Liver (tissue), 9 donors: ENCODE data around the gene PLXNA3. TPM values are rescaled to one million over a fixed set of nuclear protein-coding genes. Genes with fewer than 3 reads are reported as not detected.

Experiments
- DNase-seq: peaks from one replicate; pipeline ENCODE4 v3.0.0-alpha.2; 2017; ENCODE audit warnings: low spot score
- H3K27ac ChIP-seq, 2 donors: one replicate each; pipeline ENCODE4 v1.7.0; 2013; ENCODE audit warnings: inconsistent platforms in 2 of 2, low read length in 2 of 2, control low read depth in 1 of 2, low read depth in 1 of 2, mild to moderate bottlenecking in 1 of 2
- H3K27me3 ChIP-seq, 4 donors: one replicate each; pipeline versions ENCODE4 v1.6.1 to v1.7.0; 2013; ENCODE audit warnings: low read length in 3 of 4, inconsistent platforms in 1 of 4, mild to moderate bottlenecking in 1 of 4, moderate library complexity in 1 of 4; ENCODE audit not compliant: control insufficient read depth in 4 of 4, insufficient read depth in 4 of 4
- H3K36me3 ChIP-seq, 4 donors: one replicate each; pipeline versions ENCODE4 v1.6.1 to v1.7.0; 2013; ENCODE audit warnings: low read length in 3 of 4, mild to moderate bottlenecking in 3 of 4, low read depth in 1 of 4, moderate library complexity in 1 of 4; ENCODE audit not compliant: control insufficient read depth in 4 of 4, insufficient read depth in 3 of 4
- H3K4me1 ChIP-seq, 4 donors: one replicate each; pipeline versions ENCODE4 v1.6.1 to v1.7.0; 2013; ENCODE audit warnings: low read length in 3 of 4, mild to moderate bottlenecking in 3 of 4, moderate library complexity in 1 of 4; ENCODE audit not compliant: control insufficient read depth in 4 of 4, insufficient read depth in 4 of 4
- H3K4me3 ChIP-seq, 3 donors: one replicate each; pipeline versions ENCODE4 v1.6.1 to v1.7.0; 2013; ENCODE audit warnings: low read length in 3 of 3, control low read depth in 1 of 3, low read depth in 1 of 3, mild to moderate bottlenecking in 1 of 3
- H3K9ac ChIP-seq, 2 donors: one replicate each; pipeline ENCODE4 v1.7.0; 2013; ENCODE audit warnings: low read length in 2 of 2, mild to moderate bottlenecking in 2 of 2, moderate library complexity in 2 of 2, control low read depth in 1 of 2, low read depth in 1 of 2
- H3K9me3 ChIP-seq, 4 donors: one replicate each; pipeline versions ENCODE4 v1.6.1 to v1.7.0; 2013; ENCODE audit warnings: low read length in 3 of 4; ENCODE audit not compliant: control insufficient read depth in 4 of 4
- ATF3 ChIP-seq: IDR thresholded peaks from 2 replicates; pipeline ENCODE4 v1.6.1; 2016; ENCODE audit warnings: antibody characterized with exemption
- CTCF ChIP-seq: fragments of 150-350 bp; IDR thresholded peaks from 2 replicates; pipeline ENCODE4 v1.5.1; 2017; ENCODE audit warnings: improper control_type of control experiment, low read depth, low read length; ENCODE audit not compliant: missing input control
- EGR1 ChIP-seq, 2 donors: IDR thresholded peaks; 2 replicates each; pipeline ENCODE4 v1.6.1; 2016 to 2018; ENCODE audit warnings: antibody characterized with exemption in 2 of 2, low read depth in 2 of 2
- FOXA1 ChIP-seq: IDR thresholded peaks from 2 replicates; pipeline ENCODE4 v1.6.1; 2016; ENCODE audit warnings: antibody characterized with exemption
- FOXA2 ChIP-seq: IDR thresholded peaks from 2 replicates; pipeline ENCODE4 v1.6.1; 2016; ENCODE audit warnings: antibody characterized with exemption
- GABPA ChIP-seq, 2 donors: IDR thresholded peaks in 1 of 2; conservative IDR thresholded peaks in 1 of 2; 2 replicates each; pipeline ENCODE4 v1.6.1; 2016; ENCODE audit warnings: antibody characterized with exemption in 2 of 2, mild to moderate bottlenecking in 1 of 2, moderate library complexity in 1 of 2
- HNF4A ChIP-seq, 2 donors: conservative IDR thresholded peaks; 2 replicates each; pipeline ENCODE4 v1.6.1; 2016; ENCODE audit warnings: antibody characterized with exemption in 2 of 2, mild to moderate bottlenecking in 2 of 2
- HNF4G ChIP-seq: IDR thresholded peaks from 2 replicates; pipeline ENCODE4 v1.6.1; 2016; ENCODE audit warnings: antibody characterized with exemption
- JUND ChIP-seq, 2 donors: IDR thresholded peaks; 2 replicates each; pipeline ENCODE4 v1.6.1; 2016; ENCODE audit warnings: antibody characterized with exemption in 2 of 2
- MAX ChIP-seq: IDR thresholded peaks from 2 replicates; pipeline ENCODE4 v1.6.1; 2016; ENCODE audit warnings: antibody characterized with exemption
- RAD21 ChIP-seq, 2 donors: IDR thresholded peaks; 2 replicates each; pipeline ENCODE4 v1.6.1; 2016; ENCODE audit warnings: antibody characterized with exemption in 2 of 2, mild to moderate bottlenecking in 2 of 2
- REST ChIP-seq: IDR thresholded peaks from 2 replicates; pipeline ENCODE4 v1.6.1; 2016; ENCODE audit warnings: antibody characterized with exemption, mild to moderate bottlenecking
- RXRA ChIP-seq, 2 donors: IDR thresholded peaks; 2 replicates each; pipeline ENCODE4 v1.6.1; 2017 to 2018; ENCODE audit warnings: antibody characterized with exemption in 2 of 2, mild to moderate bottlenecking in 1 of 2
- SP1 ChIP-seq: IDR thresholded peaks from 2 replicates; pipeline ENCODE4 v1.6.1; 2018; ENCODE audit warnings: antibody characterized with exemption, mild to moderate bottlenecking
- TAF1 ChIP-seq: conservative IDR thresholded peaks from 2 replicates; pipeline ENCODE4 v1.6.1; 2016; ENCODE audit warnings: antibody characterized with exemption, mild to moderate bottlenecking
- YY1 ChIP-seq: IDR thresholded peaks from 2 replicates; pipeline ENCODE4 v1.6.1; 2016; ENCODE audit warnings: antibody characterized with exemption, mild to moderate bottlenecking
- WGBS: extraction: QIAGEN DNeasy Blood & Tissue Kit; methylation state at CpG from one replicate; pipeline ENCODE4 v1.1.7; 2013; 5-methylcytosine and 5-hydroxymethylcytosine counted together
- polyA plus RNA-seq, 2 donors: library from polyadenylated mRNA; stranded (reverse) in 1 of 2; unstranded in 1 of 2; fragments of 200-250 nt in 1 of 2; fragments of >200 nt in 1 of 2; fragmentation: Nextera tagmentation in 1 of 2; extraction: Ambion mirVana in 1 of 2; gene quantifications; one replicate each; pipeline versions ENCODE4 v1.2.1 to v1.2.3, GENCODE V29; 2013 to 2015
- total RNA-seq, 2 donors: library from RNA; depleted of rRNA; stranded (reverse); fragments of >200 nt; gene quantifications; one replicate each; pipeline ENCODE4 v1.2.3, GENCODE V29; 2014
- donor health status: healthy.
- donor health status: healthy.
- donor health status: healthy.
- donor health status: healthy.
- donor health status: healthy.

Gene PLXNA3
- total and polyA plus RNA-seq, 4 donors: 1.1 to 1.7 (median 1.5) TPM

GRCh38 chrX:154433605-154434004 lies 24.5 kb upstream of the PLXNA3 start:
- Histone ChIP-seq H3K4me3 (no peak overlapping the region), H3K36me3 (peaks cover 3 to 10% (median 5%) of the 10 kb centered on the region in 4 donors), H3K4me1 (peaks cover 4 to 26% (median 10%) of the 10 kb centered on the region in 4 donors), H3K9ac (no peak overlapping the region), H3K27me3 (no peaks in the 10 kb centered on the region), H3K27ac (no peak overlapping the region), H3K9me3 (no peaks in the 10 kb centered on the region)
- no peak for TF ChIP-seq FOXA2
- no peak for TF ChIP-seq RXRA (IDR thresholded peaks at IDR 0.05)
- TF ChIP-seq YY1: no peak
- no peak for TF ChIP-seq MAX
- TF ChIP-seq ATF3: no peak
- 94% methylated on average over 7 of the region's 7 CpGs for WGBS
- no peak for DNase-seq

- WGBS: 96% methylated on average over 7 of the region's 7 CpGs
- Histone ChIP-seq H3K4me3 (no peak overlapping the region), H3K36me3 (peaks cover 3 to 10% (median 5%) of the 10 kb centered on the region in 4 donors)
These were observed 23.5 kb upstream of the PLXNA3 start for GRCh38 chrX:154434394-154435168.

More at GRCh38 chrX:154434394-154435168, 23.5 kb upstream of the PLXNA3 start:
- DNase-seq: no peak
- no peaks in the 10 kb centered on the region for H3K27me3 ChIP-seq
- no peaks in the 10 kb centered on the region for H3K9me3 ChIP-seq
- H3K4me1 ChIP-seq: peaks cover 6 to 24% (median 11%) of the 10 kb centered on the region in 4 donors
- no peak overlapping the region for H3K27ac ChIP-seq
- TF ChIP-seq TAF1 (no peak), FOXA2 (no peak), RAD21 (IDR thresholded peaks at IDR 0.05) (no peak), CTCF (no peak), GABPA (IDR thresholded peaks at IDR 0.05 in 1 of 2, conservative IDR thresholded peaks at IDR 0.05 in 1 of 2) (no peak), HNF4A (conservative IDR thresholded peaks at IDR 0.05) (no peak), YY1 (no peak), MAX (no peak), EGR1 (IDR thresholded peaks at IDR 0.05; ENCODE audit: low read depth in 2 of 2) (no peak), ATF3 (no peak), JUND (IDR thresholded peaks at IDR 0.05) (no peak), FOXA1 (no peak), REST (no peak), HNF4G (no peak), SP1 (no peak)
- H3K9ac ChIP-seq: no peak overlapping the region
